HEK293T (cell line): ENCODE measurements around the gene FCGBP.

Experiments
- FOXK2 ChIP-seq: fragments of 450-650 bp; IDR thresholded peaks from 2 replicates; pipeline ENCODE4 v1.6.1; 2016; ENCODE audit warnings: mild to moderate bottlenecking
- SP1 ChIP-seq: fragments of 450-650 bp; IDR thresholded peaks from 2 replicates; pipeline ENCODE4 v1.6.1; 2017
- ZNF384 ChIP-seq: fragments of 450-650 bp; IDR thresholded peaks from 2 replicates; pipeline ENCODE4 v1.6.1; 2016

- no peak for TF ChIP-seq SP1
- TF ChIP-seq FOXK2: no peak
- TF ChIP-seq ZNF384: no peak
These were observed 6.7 kb downstream of the FCGBP start for GRCh38 chr19:39927524-39928356.
